HG02938 (cell line): ENCODE results near the gene COMMD3.

Experiments used
- ATAC-seq: cut with Tn5 transposase; IDR thresholded peaks from one replicate; pipeline ENCODE4 v1.9.1; 2021; ENCODE audit warnings: mild to moderate bottlenecking, moderate library complexity; ENCODE audit not compliant: unreplicated experiment

Gene COMMD3

DNA sequence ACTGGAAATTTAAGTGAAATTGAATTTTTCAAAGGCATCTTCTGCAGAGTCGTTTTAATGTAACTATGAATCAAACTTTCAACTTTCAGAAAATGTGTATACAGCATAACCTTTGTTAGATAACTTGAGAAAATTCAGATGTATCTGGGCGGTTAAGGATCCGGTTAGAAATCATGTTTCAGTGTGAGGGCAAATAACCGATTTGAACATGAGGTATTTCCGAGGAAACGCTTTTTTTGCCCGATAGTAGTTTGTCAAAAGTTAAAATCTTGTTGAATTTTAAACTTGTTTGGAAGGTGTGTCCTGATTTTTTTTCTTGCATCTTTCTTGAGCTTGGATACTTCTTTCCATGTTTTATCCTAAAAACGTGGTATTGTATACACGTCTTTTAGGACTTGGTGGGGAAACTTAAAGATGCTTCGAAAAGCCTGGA is 3.4 kb downstream of the COMMD3 start:
- no peak for ATAC-seq

DNA sequence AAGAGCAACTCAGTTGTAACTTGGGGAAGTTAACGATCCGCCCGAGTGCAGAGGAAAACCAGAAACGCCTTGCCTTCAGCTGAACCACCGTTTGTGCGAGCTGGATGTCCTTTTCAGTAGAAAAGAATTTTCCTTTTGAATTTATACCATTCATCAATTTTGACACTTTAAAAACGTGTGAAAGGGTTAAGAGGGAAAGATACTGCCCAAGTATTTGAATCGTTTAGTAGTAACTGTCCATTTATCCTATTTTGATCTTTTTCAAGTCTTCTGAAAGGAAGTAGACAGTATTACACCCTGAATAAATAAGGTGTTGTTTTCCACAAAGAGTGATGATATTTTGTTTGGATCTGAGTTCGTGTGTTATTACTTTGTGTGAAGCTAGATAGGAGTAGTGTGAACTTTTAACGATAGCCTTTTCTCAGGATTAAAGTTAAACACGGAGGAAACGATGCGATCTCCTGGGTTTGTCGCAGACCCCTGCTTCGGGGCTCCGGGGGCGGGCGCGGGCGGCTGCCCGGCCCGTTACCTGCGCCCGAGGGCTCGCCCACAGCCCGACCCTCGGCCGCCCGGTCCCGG is 3.9 kb downstream of the COMMD3 start:
- ATAC-seq = no peak

DNA sequence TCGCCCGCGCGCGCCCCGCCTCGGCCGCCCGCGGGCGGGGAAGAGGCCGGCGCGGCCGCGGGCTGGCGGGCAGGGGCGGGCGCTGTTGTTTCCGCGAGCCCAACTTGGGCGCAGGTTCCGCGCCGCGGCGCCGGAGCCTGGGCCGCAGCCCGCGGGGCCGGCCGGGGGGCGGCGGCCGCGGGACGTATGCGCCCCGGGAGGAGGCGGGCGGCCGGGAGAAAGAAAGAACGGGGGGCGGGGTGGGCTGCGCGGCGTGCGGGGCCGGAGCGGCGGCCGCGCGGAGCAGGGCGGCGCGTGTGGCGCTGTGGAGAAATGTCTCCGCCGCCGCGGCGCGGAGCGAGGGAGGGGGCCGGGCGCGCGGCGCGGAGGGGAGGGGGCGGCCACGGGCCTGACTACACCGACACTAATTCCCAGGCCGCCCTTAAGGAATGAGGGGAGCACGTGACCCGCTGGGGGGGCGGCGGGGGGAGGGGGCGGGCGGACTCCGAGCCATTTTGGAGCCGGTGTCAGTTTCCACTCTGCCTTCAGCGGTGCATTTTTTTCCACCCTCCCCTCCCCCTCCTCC is 4.5 kb downstream of the COMMD3 start, which contains the start of gene BMI1:
TSS of gene BMI1 (plus strand) at position 509 of the 565 bp plus-strand sequence. CDS start 5,351 bp downstream, outside the sequence.
- ATAC-seq = no peak

DNA sequence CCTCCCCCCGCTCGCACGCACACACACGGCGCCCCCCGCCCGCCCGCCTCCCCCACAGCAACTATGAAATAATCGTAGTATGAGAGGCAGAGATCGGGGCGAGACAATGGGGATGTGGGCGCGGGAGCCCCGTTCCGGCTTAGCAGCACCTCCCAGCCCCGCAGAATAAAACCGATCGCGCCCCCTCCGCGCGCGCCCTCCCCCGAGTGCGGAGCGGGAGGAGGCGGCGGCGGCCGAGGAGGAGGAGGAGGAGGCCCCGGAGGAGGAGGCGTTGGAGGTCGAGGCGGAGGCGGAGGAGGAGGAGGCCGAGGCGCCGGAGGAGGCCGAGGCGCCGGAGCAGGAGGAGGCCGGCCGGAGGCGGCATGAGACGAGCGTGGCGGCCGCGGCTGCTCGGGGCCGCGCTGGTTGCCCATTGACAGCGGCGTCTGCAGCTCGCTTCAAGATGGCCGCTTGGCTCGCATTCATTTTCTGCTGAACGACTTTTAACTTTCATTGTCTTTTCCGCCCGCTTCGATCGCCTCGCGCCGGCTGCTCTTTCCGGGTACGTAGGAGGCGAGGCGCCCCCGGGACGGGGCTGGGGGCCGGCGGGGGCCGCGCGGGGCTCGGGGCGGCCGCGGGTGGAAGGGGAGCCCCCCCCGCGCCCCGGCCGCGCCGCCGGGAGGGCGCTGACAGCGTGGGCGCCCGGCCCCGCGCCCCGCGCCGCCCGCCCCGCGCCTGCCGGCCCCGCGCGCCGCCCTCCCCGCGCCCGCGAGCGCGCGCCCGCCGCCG is 5.2 kb downstream of the COMMD3 start:
- no peak for ATAC-seq

DNA sequence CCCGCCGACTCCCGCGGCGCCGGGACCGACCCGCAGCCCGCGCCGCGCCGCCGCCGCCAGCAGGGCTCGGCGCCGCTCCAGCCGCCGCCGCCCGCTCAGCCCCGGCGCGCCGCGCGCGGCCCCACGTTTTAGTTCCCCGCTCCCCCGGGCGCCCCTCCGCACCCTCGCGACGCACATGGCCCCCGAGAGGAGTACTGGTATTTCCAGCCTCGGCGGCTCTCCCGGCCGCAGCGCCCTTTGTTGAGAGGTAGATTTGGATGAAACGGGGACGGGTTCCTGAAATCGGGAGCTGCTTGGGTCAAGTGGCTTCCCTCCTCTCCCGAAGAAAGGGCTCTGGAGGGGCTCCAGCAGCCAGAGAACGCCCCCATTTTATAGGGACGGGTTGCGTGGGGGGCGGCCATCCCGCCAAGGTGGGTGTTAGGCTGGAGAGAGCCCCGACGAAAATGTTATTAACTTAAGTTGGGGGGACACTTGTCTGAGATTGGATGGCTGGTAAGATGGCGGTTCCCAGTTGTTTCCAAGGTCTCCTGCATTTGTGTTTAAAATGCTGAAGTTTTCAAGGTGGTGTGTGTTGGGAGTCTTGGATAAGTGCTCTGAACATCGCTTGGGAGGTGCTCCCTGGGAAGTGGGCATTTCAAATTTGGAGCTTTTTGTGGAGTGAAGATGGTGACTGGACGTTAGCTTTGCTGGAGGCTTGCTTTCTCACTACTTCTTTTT is 5.9 kb downstream of the COMMD3 start:
- ATAC-seq = no peak

DNA sequence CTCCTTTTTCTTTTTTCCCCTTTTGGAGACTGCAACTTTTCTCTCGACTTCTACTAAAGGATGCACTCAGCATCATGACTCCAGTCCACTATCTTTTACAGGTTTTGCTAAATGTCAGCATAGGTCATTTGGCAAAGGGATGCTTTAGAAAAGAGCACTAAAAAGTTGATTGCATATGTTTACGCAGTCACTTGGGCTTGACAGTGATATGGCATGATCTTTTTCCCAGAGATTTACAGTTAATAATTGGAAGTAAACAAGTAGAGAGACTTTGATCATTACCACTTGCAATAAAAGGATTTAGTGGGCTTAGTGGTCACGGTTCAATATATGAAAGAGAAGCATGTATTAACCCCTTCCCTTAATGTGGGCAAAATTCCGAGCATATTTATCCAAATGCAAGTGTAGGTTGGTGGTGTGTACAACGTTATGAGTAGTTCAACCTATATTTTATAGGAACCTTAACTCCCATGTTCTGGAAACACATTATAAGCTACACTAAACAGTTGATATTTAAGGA is 6.5 kb downstream of the COMMD3 start:
- no peak for ATAC-seq

DNA sequence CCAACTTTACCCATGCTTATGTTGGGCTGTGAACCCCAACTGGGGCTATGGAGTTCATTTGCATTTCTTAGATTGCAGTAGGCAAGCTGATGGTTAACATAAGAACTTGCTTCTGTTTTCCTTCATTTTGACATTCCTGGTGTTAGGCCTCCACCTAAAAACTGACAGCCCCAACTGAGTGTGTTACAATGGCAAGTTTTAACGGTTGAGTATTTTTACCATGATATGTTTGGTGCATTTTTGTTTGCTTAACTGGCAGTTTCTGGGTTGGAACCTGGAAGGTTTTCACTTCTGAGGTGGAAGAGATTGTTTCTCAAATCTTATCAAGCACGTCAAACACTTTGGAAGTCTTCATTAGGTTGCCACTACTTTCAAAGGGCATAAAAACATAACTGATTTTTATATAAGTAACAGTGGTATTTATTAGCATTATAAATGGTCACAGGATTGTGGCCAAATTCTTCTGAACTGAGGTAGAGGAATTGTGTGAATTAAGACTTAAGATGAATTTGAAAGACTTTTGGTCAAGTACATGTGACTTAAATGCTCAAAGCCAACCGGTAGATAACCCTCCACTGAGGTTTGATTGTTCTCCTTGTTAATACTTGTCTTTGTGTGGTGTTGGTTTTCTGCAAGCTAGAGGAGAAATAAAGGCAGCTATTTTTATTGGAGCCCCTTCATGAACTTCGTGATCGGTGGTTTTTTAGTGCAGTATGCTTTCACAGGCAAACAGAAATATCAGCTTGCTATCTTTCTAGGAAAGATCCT is 7.5 kb downstream of the COMMD3 start:
- ATAC-seq = no peak

DNA sequence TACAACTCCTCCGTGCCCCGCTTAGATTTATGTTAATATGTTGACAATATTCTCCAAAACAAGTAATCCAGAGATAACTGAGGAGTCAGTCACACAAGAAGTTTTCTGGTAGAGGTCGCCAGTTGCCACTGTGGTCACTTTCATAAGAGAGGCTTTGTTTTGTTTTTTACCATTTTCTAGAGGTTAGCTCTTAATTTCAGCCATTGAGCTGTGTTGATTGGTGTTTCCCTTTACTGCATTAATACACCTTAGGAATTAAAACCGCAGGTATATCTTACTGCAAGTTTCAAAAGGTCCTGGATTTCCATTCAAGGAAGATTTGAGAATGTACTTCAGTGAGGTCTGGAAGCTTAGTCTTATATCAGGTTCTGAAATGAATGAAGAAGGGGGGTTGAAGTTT is 8.2 kb downstream of the COMMD3 start:
- ATAC-seq = no peak

DNA sequence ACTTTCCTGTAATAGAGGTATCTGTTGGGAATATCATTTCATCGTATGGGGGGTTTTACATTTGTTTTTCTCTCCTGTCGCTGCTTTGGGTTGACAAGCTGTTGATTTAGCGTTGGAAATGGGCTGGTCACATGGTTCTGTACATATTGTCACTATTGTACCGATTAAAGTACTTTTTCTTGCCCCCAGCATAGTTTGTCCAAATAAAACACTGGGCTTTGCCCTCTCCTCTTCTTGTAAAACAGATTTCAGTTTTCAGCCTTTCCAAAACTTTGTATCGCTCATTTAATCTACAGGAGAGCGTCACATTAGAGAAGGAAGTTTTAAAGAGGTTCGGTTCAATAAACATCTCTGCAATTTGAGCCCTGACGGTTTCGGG is 8.7 kb downstream of the COMMD3 start:
- ATAC-seq = no peak

DNA sequence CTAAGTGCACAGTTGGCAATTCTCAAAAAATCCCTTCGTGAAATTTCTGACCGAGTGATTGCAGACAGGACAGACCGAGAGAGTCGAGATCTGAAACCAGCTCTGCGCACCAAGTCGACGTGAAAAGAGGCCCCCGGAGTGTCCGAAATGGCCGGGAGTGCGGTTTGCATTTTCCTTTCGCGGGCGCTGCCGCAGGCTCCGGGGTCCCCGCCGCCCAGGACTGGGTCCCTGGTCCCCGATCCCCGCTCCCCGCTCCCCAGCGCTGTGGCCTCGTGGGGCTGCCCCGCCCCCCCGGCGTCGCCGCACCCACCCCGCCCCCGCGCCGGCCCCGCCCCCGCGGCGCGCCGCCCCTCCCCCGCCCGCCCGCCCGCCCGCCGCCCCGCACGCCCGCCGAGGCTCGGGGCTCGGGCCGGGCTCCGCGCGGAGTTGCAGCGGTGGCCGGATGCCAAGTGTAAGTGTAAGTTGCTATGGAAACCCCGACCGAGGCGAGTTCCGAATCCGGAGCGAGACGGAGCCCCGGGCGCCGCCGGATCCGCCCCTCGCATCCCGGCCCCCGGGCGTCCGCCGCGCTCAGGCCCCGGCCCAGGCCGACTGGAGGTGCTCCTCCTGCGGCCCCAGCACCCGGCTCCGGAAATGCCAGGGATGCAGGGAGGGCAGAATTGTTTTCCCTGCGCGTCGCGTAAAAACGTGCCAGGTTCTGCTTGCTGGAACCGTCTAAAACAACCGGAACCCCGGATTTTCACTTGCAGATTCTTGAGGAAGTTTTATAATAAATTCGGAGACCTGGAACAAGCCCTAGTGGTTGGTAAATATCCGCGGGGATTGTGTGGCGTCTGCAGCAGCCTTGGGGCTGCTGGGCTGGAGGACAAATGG is 9.3 kb downstream of the COMMD3 start:
- peak; percentile 36 for ATAC-seq

DNA sequence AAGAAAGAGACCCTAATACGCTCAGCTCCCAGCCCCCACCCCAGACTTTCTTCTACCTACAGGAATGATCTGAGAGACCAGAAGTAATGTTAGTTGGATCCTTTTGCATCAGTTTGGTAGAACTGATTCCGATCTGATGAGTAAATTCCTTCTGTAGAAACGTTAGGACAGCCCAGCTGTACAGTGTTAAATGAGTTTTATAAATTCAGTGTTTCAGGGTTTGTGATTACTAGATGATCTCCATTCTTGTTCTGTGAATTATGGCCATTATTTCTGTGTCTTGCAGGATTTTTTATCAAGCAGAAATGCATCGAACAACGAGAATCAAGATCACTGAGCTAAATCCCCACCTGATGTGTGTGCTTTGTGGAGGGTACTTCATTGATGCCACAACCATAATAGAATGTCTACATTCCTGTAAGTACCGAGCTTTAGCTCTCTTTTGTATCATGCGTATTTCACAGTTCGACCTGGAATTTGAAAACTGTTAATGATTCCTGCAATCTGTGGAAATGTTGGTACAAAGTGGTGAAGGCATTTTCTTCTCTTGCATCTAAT is 10.0 kb downstream of the COMMD3 start:
- no peak for ATAC-seq

DNA sequence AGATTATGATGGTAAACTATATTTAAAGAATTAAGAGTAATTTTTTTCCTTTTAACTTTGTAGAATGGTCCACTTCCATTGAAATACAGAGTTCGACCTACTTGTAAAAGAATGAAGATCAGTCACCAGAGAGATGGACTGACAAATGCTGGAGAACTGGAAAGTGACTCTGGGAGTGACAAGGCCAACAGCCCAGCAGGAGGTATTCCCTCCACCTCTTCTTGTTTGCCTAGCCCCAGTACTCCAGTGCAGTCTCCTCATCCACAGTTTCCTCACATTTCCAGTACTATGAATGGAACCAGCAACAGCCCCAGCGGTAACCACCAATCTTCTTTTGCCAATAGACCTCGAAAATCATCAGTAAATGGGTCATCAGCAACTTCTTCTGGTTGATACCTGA is 13.0 kb downstream of the COMMD3 start:
- ATAC-seq = no peak

DNA sequence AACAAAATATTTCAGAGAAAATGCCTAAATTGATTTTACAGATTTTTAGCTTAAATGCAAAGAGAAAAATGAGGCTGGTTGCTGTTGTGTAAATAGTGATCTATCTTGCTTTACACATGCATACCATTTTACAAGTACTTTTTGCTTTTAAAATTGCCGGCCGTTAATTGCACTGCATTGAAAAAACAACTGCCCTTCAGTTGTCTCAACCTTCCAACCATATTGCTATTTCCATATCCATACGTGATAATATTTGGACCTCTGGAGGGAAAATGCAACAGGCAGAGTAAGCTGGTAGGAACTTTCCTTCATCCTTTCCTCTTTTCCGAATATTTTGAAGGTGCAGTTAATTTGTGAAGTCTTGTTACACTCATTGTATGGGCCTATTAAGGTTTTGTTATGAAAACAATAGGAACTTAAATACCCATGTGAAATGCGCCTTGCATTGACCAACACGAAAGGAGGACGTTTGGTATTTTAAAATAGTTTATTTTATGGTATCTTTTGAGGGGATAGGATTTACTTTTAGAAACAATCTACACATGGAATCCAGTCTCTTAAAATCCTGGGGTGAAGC is 16.0 kb downstream of the COMMD3 start:
- no peak for ATAC-seq

DNA sequence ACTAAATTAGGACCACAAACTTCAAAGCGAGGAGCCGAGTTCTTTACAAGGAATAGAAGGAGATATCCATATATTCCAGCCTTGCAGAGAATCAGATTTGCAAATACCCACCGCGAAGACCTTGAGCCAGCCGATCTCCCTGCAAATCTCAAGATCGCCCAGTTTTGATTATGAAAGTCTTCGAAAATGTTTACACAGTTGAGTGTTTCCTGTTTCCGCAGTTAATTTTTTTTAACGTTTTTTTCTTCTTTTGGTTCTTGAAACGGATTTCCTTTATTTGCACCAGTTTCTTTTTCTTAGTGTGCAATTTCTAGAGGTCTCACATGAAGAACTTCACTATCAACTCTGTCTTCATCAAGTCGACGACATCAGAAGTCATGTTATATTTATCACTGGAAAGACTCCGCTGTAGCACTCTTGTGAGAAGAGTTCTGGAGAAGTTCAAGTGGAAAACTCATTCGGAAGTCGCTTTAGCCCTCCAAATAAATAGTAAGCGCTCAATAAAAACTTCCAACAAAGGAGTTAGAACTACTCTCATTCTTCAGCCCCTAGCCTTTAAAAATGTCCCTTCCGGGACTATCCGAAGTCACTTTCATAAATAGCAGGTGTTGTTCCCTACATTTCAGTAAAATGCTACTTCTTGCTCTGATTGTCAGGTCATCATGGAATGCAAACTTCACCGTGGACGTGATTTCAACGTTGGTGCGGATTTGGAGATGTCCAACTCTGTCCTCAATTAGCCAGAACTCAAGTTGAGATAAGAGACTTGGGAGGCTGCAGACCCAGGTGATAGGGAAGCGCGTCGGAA is 17.2 kb downstream of the COMMD3 start:
- ATAC-seq = no peak

DNA sequence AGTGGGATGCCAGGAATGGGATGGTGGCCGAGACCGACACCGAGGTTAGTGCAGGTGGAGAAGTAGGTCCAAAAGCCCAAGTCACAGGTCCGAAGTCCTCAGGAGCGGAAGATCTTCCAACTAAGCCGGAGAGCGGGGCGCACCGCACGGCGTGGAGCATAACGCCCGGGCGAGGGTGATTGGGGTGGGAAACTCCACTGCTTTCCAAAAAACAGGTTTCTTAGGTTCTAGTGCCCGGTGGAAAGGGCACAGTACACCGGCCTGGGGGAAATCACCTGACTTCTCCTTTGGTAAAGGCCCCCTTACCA is 17.7 kb downstream of the COMMD3 start:
- no peak for ATAC-seq

DNA sequence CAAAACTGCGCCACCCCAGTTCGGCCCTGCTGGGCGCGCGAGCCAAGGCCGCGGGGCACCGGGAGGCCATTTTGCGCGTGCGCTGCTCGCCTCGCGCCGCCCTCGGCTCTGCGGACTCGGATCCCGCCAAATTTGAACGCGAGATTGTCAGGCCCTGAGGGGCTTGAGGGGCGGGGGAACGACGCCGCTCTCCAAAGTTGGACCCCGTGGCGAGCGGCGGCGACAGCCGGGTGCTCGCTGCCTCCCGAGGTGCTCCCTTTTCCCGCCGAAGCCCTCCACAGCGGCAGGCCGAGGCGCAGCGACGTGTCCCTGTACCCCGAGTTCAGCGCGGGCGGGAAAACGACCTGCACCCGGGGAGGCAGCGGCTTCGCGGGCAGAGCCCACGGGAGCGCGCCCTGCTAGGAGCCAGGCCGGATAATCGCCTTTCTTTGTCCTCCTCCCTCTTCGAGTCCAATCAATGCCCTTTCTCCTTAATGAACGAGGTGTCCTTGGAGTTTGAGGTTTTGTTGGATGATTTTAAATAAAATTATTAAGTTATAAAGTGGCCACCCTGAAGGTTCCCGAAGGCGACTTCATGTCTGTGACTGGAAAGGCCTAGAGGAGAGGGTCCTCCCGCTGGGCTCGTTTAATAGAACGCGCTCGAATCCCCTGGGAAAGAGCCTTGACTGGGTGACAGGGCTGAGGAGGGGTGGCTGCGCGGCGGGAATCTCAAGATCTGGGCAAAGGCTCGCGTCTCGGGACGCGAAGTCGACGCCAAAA is 18.4 kb downstream of the COMMD3 start:
- no peak for ATAC-seq

DNA sequence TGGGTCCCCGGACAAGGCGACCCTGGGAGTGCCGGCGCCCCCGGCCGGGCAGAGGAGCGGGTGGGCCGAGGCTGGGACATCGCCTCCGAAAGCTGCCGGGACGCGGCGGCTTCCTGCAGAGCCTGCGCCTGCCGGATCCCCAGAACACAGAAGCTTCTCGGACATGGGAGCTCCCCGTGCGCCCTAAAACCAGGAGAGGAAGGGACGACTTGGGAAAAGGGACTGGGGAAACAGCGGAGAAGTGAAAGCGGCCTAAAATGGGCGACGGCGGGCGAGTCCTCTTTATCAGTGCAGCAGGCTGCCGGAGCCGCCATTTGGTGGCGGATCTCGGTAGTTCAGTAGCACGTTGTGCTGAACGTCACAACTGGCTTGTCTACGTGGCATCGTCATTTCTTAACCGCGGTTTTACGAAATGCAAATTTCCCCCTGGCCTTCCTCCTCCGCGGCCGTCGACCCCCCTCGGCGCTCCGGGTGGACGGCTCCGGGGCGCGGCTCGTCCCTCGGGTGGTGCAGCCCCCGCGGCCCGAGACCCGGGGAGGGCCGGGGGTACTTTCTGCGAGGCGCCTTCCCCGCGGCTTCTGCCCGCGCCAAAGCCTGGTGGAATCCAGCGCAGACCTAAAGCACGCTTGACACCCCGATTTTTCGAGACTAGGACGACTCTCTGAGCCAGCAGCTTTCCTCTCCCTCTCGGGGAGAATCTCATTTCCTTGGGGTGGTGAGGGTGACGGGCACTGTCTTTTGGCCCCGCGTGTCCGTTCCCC is 19.2 kb downstream of the COMMD3 start:
- peak; percentile 66 for ATAC-seq
